T follicular helper cell (primary cell): ENCODE results near the gene WDR64.
"Not testable (repeated sequence)": the region's sequence is repeated elsewhere in the genome, so short reads cannot be mapped to it uniquely, and the experiment has no call there.

ENCODE experiments used
- DNase-seq: peaks from one replicate; pipeline ENCODE4 v3.0.0-alpha.2; 2020; ENCODE audit warnings: low read depth

WDR64 gene

GRCh38 chr1:241800640-241801039 lies 148.6 kb downstream of the WDR64 start:
- DNase-seq, result no peak

- DNase-seq, result no peak
These were observed 150.8 kb downstream of the WDR64 start for GRCh38 chr1:241802863-241803262.

GRCh38 chr1:241804706-241805105 lies 152.6 kb downstream of the WDR64 start:
- not testable (repeated sequence) for DNase-seq

GRCh38 chr1:241808265-241808664 lies 156.2 kb downstream of the WDR64 start:
- DNase-seq, result no peak

GRCh38 chr1:241810769-241811405 lies 158.8 kb downstream of the WDR64 start:
- no peak for DNase-seq

- DNase-seq, result no peak
These were observed 161.8 kb downstream of the WDR64 start for GRCh38 chr1:241813768-241814320.

- no peak for DNase-seq
These were observed 163.9 kb downstream of the WDR64 start for GRCh38 chr1:241816008-241816407.

GRCh38 chr1:241817331-241817792 lies 165.3 kb downstream of the WDR64 start:
- DNase-seq, result no peak

- no peak for DNase-seq
These were observed 166.0 kb downstream of the WDR64 start for GRCh38 chr1:241817956-241818612.

- no peak for DNase-seq
These were observed 167.3 kb downstream of the WDR64 start for GRCh38 chr1:241819340-241819866.

- no peak for DNase-seq
These were observed 169.3 kb downstream of the WDR64 start for GRCh38 chr1:241821363-241821762.

GRCh38 chr1:241822846-241823245 lies 170.8 kb downstream of the WDR64 start:
- DNase-seq, result no peak

GRCh38 chr1:241823925-241824324 lies 171.8 kb downstream of the WDR64 start:
- DNase-seq, result no peak

- no peak for DNase-seq
These were observed 173.5 kb downstream of the WDR64 start for GRCh38 chr1:241825581-241825980.

GRCh38 chr1:241826613-241827012 lies 174.5 kb downstream of the WDR64 start:
- not testable (repeated sequence) for DNase-seq

- DNase-seq, result no peak
These were observed 175.2 kb downstream of the WDR64 start for GRCh38 chr1:241827264-241827663.

- no peak for DNase-seq
These were observed 176.5 kb downstream of the WDR64 start for GRCh38 chr1:241828463-241829021.

- no peak for DNase-seq
These were observed 177.4 kb downstream of the WDR64 start for GRCh38 chr1:241829468-241829867.

GRCh38 chr1:241834733-241835377 lies 182.8 kb downstream of the WDR64 start:
- no peak for DNase-seq

- no peak for DNase-seq
These were observed 184.9 kb downstream of the WDR64 start for GRCh38 chr1:241836941-241837340.

GRCh38 chr1:241837416-241837815 lies 185.3 kb downstream of the WDR64 start:
- DNase-seq, result no peak

- no peak for DNase-seq
These were observed 185.8 kb downstream of the WDR64 start for GRCh38 chr1:241837901-241838300.
